T-helper 2 cell treated with Interferon-gamma antibody and Interleukin-4, amounts not matched to agents 5 μg/mL and 100 μg/mL, for 36 hours (primary cell): ENCODE results near the gene MYL1.

ENCODE experiments used
- DNase-seq: peaks from one replicate; pipeline ENCODE4 v3.0.0; 2021; ENCODE audit warnings: low spot score
- H3K27ac Mint-ChIP-seq: one replicate; pipeline ENCODE4 v1.8.0; 2021; ENCODE audit warnings: mild to moderate bottlenecking, mixed read lengths
- H3K27me3 Mint-ChIP-seq: one replicate; pipeline ENCODE4 v1.8.0; 2021; ENCODE audit warnings: low read depth, mixed read lengths
- H3K36me3 Mint-ChIP-seq: one replicate; pipeline ENCODE4 v1.8.0; 2021; ENCODE audit warnings: low read depth, mixed read lengths
- H3K4me1 Mint-ChIP-seq: one replicate; pipeline ENCODE4 v1.8.0; 2021; ENCODE audit warnings: low read depth, mixed read lengths
- H3K4me3 Mint-ChIP-seq: one replicate; pipeline ENCODE4 v1.8.0; 2022; ENCODE audit warnings: mild to moderate bottlenecking, moderate library complexity, mixed read lengths
- H3K9me3 Mint-ChIP-seq: one replicate; pipeline ENCODE4 v1.8.0; 2021; ENCODE audit warnings: mixed read lengths

MYL1 gene

GRCh38 chr2:210299866-210300373 is 15.1 kb downstream of the MYL1 start:
- no peaks in the 10 kb centered on the region for H3K9me3 Mint-ChIP-seq
- DNase-seq: no peak
- H3K4me1 Mint-ChIP-seq: no peaks in the 10 kb centered on the region
- no peaks in the 10 kb centered on the region for H3K27me3 Mint-ChIP-seq
- H3K27ac Mint-ChIP-seq: no peak overlapping the region
- H3K36me3 Mint-ChIP-seq: no peaks in the 10 kb centered on the region
- H3K4me3 Mint-ChIP-seq: no peak overlapping the region

GRCh38 chr2:210288408-210288807 is 26.6 kb downstream of the MYL1 start:
- H3K4me3 Mint-ChIP-seq: no peak overlapping the region
- no peaks in the 10 kb centered on the region for H3K27me3 Mint-ChIP-seq
- H3K4me1 Mint-ChIP-seq: no peaks in the 10 kb centered on the region
- H3K36me3 Mint-ChIP-seq: no peaks in the 10 kb centered on the region
- H3K9me3 Mint-ChIP-seq: no peaks in the 10 kb centered on the region
- H3K27ac Mint-ChIP-seq: no peak overlapping the region
- DNase-seq: no peak

- no peaks in the 10 kb centered on the region for H3K27me3 Mint-ChIP-seq
- DNase-seq: no peak
- H3K36me3 Mint-ChIP-seq: no peaks in the 10 kb centered on the region
- no peaks in the 10 kb centered on the region for H3K9me3 Mint-ChIP-seq
- no peak overlapping the region for H3K27ac Mint-ChIP-seq
- H3K4me1 Mint-ChIP-seq: no peaks in the 10 kb centered on the region
- H3K4me3 Mint-ChIP-seq: no peak overlapping the region
Observed at GRCh38 chr2:210287301-210287700, 27.7 kb downstream of the MYL1 start.

GRCh38 chr2:210286123-210286680 is 28.8 kb downstream of the MYL1 start:
- Mint-ChIP-seq H3K36me3 (no peaks in the 10 kb centered on the region), H3K4me3 (no peak overlapping the region), H3K9me3 (no peaks in the 10 kb centered on the region), H3K4me1 (no peaks in the 10 kb centered on the region), H3K27me3 (no peaks in the 10 kb centered on the region), H3K27ac (no peak overlapping the region)
- no peak for DNase-seq

- Mint-ChIP-seq H3K4me1 (no peaks in the 10 kb centered on the region), H3K4me3 (no peak overlapping the region), H3K27ac (no peak overlapping the region), H3K27me3 (no peaks in the 10 kb centered on the region), H3K36me3 (no peaks in the 10 kb centered on the region), H3K9me3 (no peaks in the 10 kb centered on the region)
- no peak for DNase-seq
Observed at GRCh38 chr2:210277133-210277532, 37.8 kb downstream of the MYL1 start.

GRCh38 chr2:210271300-210271699 is 43.7 kb downstream of the MYL1 start:
- DNase-seq: no peak
- H3K4me3 Mint-ChIP-seq: no peak overlapping the region
- H3K27ac Mint-ChIP-seq: no peak overlapping the region
- H3K27me3 Mint-ChIP-seq: no peaks in the 10 kb centered on the region
- H3K4me1 Mint-ChIP-seq: no peaks in the 10 kb centered on the region
- no peaks in the 10 kb centered on the region for H3K36me3 Mint-ChIP-seq
- no peaks in the 10 kb centered on the region for H3K9me3 Mint-ChIP-seq

- DNase-seq: no peak
- Mint-ChIP-seq H3K27ac (no peak overlapping the region), H3K36me3 (no peaks in the 10 kb centered on the region), H3K4me3 (no peak overlapping the region), H3K27me3 (no peaks in the 10 kb centered on the region), H3K4me1 (no peaks in the 10 kb centered on the region), H3K9me3 (no peaks in the 10 kb centered on the region)
Observed at GRCh38 chr2:210269148-210269547, 45.8 kb downstream of the MYL1 start.

- Mint-ChIP-seq H3K27ac (no peak overlapping the region), H3K36me3 (no peaks in the 10 kb centered on the region), H3K9me3 (no peaks in the 10 kb centered on the region), H3K4me1 (no peaks in the 10 kb centered on the region), H3K27me3 (no peaks in the 10 kb centered on the region), H3K4me3 (no peak overlapping the region)
- DNase-seq: no peak
Observed at GRCh38 chr2:210268281-210268680, 46.7 kb downstream of the MYL1 start.

- Mint-ChIP-seq H3K27me3 (no peaks in the 10 kb centered on the region), H3K27ac (no peak overlapping the region), H3K4me3 (no peak overlapping the region), H3K36me3 (no peaks in the 10 kb centered on the region), H3K9me3 (no peaks in the 10 kb centered on the region), H3K4me1 (no peaks in the 10 kb centered on the region)
- no peak for DNase-seq
Observed at GRCh38 chr2:210267698-210268097, 47.3 kb downstream of the MYL1 start.

- DNase-seq: no peak
- H3K27me3 Mint-ChIP-seq: no peaks in the 10 kb centered on the region
- no peaks in the 10 kb centered on the region for H3K4me1 Mint-ChIP-seq
- no peak overlapping the region for H3K27ac Mint-ChIP-seq
- no peaks in the 10 kb centered on the region for H3K36me3 Mint-ChIP-seq
- H3K4me3 Mint-ChIP-seq: no peak overlapping the region
- H3K9me3 Mint-ChIP-seq: no peaks in the 10 kb centered on the region
Observed at GRCh38 chr2:210264282-210264681, 50.7 kb downstream of the MYL1 start.

- Mint-ChIP-seq H3K27me3 (no peaks in the 10 kb centered on the region), H3K4me1 (no peaks in the 10 kb centered on the region), H3K4me3 (no peak overlapping the region), H3K9me3 (no peaks in the 10 kb centered on the region), H3K27ac (no peak overlapping the region), H3K36me3 (no peaks in the 10 kb centered on the region)
- DNase-seq: no peak
Observed at GRCh38 chr2:210263841-210264240, 51.1 kb downstream of the MYL1 start.

- Mint-ChIP-seq H3K27ac (no peak overlapping the region), H3K36me3 (no peaks in the 10 kb centered on the region), H3K27me3 (no peaks in the 10 kb centered on the region), H3K4me3 (no peak overlapping the region), H3K9me3 (no peaks in the 10 kb centered on the region), H3K4me1 (no peaks in the 10 kb centered on the region)
- no peak for DNase-seq
Observed at GRCh38 chr2:210262036-210262435, 52.9 kb downstream of the MYL1 start.

GRCh38 chr2:210259687-210260086 is 55.3 kb downstream of the MYL1 start:
- H3K4me1 Mint-ChIP-seq: no peaks in the 10 kb centered on the region
- no peak for DNase-seq
- H3K27me3 Mint-ChIP-seq: no peaks in the 10 kb centered on the region
- H3K27ac Mint-ChIP-seq: no peak overlapping the region
- H3K4me3 Mint-ChIP-seq: no peak overlapping the region
- H3K36me3 Mint-ChIP-seq: no peaks in the 10 kb centered on the region
- H3K9me3 Mint-ChIP-seq: no peaks in the 10 kb centered on the region

GRCh38 chr2:210252699-210253606 is 62.0 kb downstream of the MYL1 start:
- no peak for DNase-seq
- Mint-ChIP-seq H3K27me3 (no peaks in the 10 kb centered on the region), H3K36me3 (no peaks in the 10 kb centered on the region), H3K4me3 (no peak overlapping the region), H3K27ac (no peak overlapping the region), H3K9me3 (no peaks in the 10 kb centered on the region), H3K4me1 (no peaks in the 10 kb centered on the region)
